ENCODE results near the gene PLCG1. TPM values are rescaled to one million over a fixed set of nuclear protein-coding genes. Genes with fewer than 3 reads are reported as not detected.

PLCG1 gene
- polyA plus RNA-seq (164 and 243 TPM in 2 replicates), polyA minus RNA-seq (178 and 199 TPM in 2 replicates)

- TF ChIP-seq EP300 (conservative IDR thresholded peaks at IDR 0.05; ENCODE audit: poor library complexity, severe bottlenecking) (peak; percentile 77), TAF1 (IDR thresholded peaks at IDR 0.05; ENCODE audit: low read depth) (peak; percentile 55), POLR2AphosphoS5 (IDR thresholded peaks at IDR 0.05) (peak; percentile 96), RAD21 (conservative IDR thresholded peaks at IDR 0.05) (no peak), REST (IDR thresholded peaks at IDR 0.05; ENCODE audit: borderline replicate concordance) (peak; percentile 56), SMC3 (conservative IDR thresholded peaks at IDR 0.05; ENCODE audit: poor library complexity) (no peak), CTCF (IDR thresholded peaks at IDR 0.05; ENCODE audit: poor library complexity, severe bottlenecking) (no peak), MXI1 (conservative IDR thresholded peaks at IDR 0.05; ENCODE audit: poor library complexity, severe bottlenecking) (peak; percentile 78), EZH2 (IDR thresholded peaks at IDR 0.05; ENCODE audit: borderline replicate concordance, insufficient read depth, low read length, poor library complexity, severe bottlenecking) (no peak)
- Histone ChIP-seq H3K9me2 (ENCODE audit: insufficient read depth, low read length) (no peaks in the 10 kb centered on the region), H3F3A (ENCODE audit: insufficient read depth, low read length, poor library complexity, severe bottlenecking) (no peaks in the 10 kb centered on the region), H3K27ac (ENCODE audit: low read length) (peak within 1 kb of the TSS; percentile 85), H3K36me3 (ENCODE audit: insufficient read depth, low read length) (no peaks in the 10 kb centered on the region), H3K9me3 (ENCODE audit: low read length) (no peaks in the 10 kb centered on the region), H3K27me3 (ENCODE audit: insufficient read depth, low read depth, low read length) (no peaks in the 10 kb centered on the region), H3K9ac (ENCODE audit: low read length) (peak within 1 kb of the TSS; percentile 95), H3K79me2 (replicated peaks; ENCODE audit: insufficient read depth, low read length) (peaks cover 45% of the 10 kb centered on the region), H2AFZ (ENCODE audit: low read depth, low read length) (peak within 1 kb of the TSS; percentile 25), H4K20me1 (ENCODE audit: insufficient read depth) (peaks cover 22% of the 10 kb centered on the region), H3K4me2 (ENCODE audit: low read length) (peak within 1 kb of the TSS; percentile 81), H3K4me3 (ENCODE audit: low read length) (peak within 1 kb of the TSS; percentile 87)
These were observed at the start of gene PLCG1 for GRCh38 chr20:41136680-41137613. Gene PLCG1, plus strand, starts transcription at chr20:41137543. Its CDS starts 99 bp downstream, at chr20:41137642.

GRCh38 chr20:41087777-41088176, 49.6 kb upstream of the PLCG1 start:
- no peaks in the 10 kb centered on the region for H3F3A ChIP-seq (ENCODE audit: insufficient read depth, low read length, poor library complexity, severe bottlenecking)
- H2AFZ ChIP-seq (ENCODE audit: low read depth, low read length): no peak overlapping the region
- no peak overlapping the region for H3K4me2 ChIP-seq (ENCODE audit: low read length)

More at GRCh38 chr20:41087777-41088176, 49.6 kb upstream of the PLCG1 start:
- no peak overlapping the region for H3K9ac ChIP-seq (ENCODE audit: low read length)
- no peaks in the 10 kb centered on the region for H3K9me2 ChIP-seq (ENCODE audit: insufficient read depth, low read length)
- H3K27me3 ChIP-seq (ENCODE audit: insufficient read depth, low read depth, low read length): no peaks in the 10 kb centered on the region
- no peak for TF ChIP-seq SMC3 (conservative IDR thresholded peaks at IDR 0.05; ENCODE audit: poor library complexity)
- no peak for TF ChIP-seq RAD21 (conservative IDR thresholded peaks at IDR 0.05)
- TF ChIP-seq TAF1 (IDR thresholded peaks at IDR 0.05; ENCODE audit: low read depth): no peak
- no peak for TF ChIP-seq MXI1 (conservative IDR thresholded peaks at IDR 0.05; ENCODE audit: poor library complexity, severe bottlenecking)
- TF ChIP-seq EZH2 (IDR thresholded peaks at IDR 0.05; ENCODE audit: borderline replicate concordance, insufficient read depth, low read length, poor library complexity, severe bottlenecking): no peak
- no peak for TF ChIP-seq EP300 (conservative IDR thresholded peaks at IDR 0.05; ENCODE audit: poor library complexity, severe bottlenecking)
- no peak for TF ChIP-seq POLR2AphosphoS5 (IDR thresholded peaks at IDR 0.05)
- no peak for TF ChIP-seq CTCF (IDR thresholded peaks at IDR 0.05; ENCODE audit: poor library complexity, severe bottlenecking)
- TF ChIP-seq REST (IDR thresholded peaks at IDR 0.05; ENCODE audit: borderline replicate concordance): no peak
- H3K79me2 ChIP-seq (replicated peaks; ENCODE audit: insufficient read depth, low read length): no peaks in the 10 kb centered on the region
- H3K9me3 ChIP-seq (ENCODE audit: low read length): no peaks in the 10 kb centered on the region
- H3K36me3 ChIP-seq (ENCODE audit: insufficient read depth, low read length): peaks cover 19% of the 10 kb centered on the region
- no peaks in the 10 kb centered on the region for H4K20me1 ChIP-seq (ENCODE audit: insufficient read depth)
- H3K27ac ChIP-seq (ENCODE audit: low read length): no peak overlapping the region
- H3K4me3 ChIP-seq (ENCODE audit: low read length): no peak overlapping the region

Measured in neural cell (in vitro differentiated cells).